ENCODE data around the gene CDH4.

The CDH4 gene

DNA sequence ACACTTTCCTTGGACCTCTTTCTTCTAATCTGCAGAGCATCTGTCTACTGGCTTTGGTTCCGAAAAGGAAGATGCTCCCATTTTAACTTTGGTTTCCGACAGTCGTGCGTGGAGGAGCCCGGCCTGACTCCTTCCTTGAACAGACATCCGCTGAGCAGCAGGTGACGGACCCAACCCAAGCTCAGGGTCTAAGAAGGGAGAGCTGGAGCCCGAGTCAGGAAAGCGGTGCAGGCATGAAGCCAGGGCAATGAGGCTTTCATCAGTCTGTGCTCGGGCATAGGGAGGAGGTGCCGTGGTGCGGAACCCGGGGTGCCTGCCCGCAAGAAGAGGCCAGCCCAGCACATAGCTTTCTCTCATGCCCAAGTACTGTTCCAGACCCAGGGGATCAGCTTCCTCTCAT is 109.4 kb downstream of the CDH4 start:
- DNase-seq, result no peak

DNA sequence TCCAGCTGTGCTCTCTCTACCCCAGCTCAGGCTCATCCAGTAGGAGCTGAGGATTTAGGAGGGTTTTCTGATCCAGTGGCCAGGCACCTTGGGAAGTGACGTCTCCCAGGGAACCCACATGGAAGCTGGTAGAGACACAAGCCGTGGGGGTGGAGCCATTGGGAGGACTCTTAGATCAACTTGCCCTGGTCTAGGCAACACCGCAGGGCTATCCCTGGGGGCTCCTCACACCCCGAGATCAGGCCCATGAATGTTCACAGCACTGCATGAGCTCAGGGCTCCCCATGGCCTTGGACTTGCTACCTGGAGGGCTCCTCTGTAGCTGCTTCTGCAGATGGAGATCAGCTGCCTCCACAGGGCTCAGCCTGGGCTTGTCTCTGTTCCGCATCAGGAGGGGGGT is 112.1 kb downstream of the CDH4 start:
- DNase-seq, result no peak

DNA sequence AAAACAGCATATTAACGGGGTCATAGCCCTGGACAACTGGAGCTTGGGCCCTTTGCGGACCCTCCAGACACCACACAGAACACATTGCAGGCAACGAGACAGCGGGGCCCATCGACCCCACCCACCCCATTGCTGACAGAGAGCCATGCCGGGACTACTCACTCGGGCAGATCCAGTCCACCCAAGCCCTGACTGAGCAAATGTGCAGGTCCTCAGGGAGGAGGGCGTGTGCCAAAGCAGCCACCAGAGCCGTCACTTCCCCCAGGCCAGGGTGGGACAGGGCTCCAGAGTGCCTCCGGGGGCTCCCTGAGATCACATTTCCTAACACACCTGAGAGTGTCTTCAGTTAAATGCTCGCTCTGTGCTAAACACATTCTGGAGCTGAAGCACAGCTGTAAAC is 114.9 kb downstream of the CDH4 start:
- DNase-seq, result no peak

DNA sequence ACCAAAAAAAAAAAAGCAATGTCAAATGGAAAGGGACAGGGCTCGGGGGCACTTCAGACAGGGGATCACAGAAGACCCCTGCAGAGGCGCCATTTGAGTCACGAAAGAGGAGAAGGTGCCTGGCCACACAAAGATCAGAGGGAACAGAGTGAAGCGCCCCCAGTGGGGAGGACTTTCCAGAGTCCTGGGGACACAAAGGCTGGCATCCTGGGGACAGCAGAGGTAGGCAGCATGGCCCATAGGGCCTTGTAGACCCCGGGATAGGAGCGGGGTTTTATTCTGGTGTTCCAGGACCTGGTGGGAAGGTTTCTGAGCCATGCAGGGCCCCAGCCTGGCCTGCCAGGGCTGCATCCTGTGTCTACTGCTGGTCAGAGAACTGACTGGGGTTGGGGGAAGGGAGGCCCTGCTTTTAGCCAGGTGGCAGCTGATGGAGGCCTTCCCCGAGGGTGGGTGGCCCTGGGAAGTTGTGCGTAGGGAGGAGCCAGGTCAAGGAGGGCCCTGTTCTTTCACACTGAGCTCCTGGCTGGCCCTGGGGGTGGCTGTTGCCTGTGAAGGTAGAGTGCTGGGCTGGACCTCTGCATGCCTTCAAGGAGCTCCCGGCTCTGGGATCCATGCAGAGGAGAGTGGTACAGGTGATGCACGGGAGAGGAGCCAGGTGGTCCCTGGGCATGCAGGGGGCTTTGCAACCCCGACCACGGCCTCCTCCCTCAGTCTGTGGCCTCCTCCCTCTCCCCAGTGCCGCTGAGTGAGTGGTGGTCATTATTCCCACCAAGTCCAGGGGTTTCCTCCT is 117.9 kb downstream of the CDH4 start:
- no peak for DNase-seq

DNA sequence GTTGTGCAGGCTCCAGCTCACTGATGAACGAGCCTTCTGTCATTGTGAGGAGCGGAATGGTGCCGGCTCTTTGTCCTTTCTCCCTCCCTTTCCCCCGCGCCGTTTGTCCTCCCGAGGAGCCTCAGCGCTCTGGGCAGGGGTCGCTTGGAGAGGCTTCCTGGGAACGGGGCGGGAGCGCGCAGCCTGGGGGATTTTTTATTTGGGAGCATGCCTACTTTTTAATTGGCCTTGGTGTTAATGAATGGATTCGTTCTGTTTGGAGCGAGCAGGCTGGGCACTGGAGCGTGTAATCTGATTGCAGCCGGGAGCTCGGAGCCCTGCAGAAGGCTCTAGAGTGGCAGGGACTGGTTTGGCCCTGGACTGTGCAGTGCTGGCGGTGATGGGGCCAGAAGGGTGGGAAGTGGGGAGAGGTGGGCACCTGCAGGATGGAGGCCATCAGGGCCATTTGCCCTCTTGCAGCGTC is 118.8 kb downstream of the CDH4 start:
- DNase-seq, result no peak

DNA sequence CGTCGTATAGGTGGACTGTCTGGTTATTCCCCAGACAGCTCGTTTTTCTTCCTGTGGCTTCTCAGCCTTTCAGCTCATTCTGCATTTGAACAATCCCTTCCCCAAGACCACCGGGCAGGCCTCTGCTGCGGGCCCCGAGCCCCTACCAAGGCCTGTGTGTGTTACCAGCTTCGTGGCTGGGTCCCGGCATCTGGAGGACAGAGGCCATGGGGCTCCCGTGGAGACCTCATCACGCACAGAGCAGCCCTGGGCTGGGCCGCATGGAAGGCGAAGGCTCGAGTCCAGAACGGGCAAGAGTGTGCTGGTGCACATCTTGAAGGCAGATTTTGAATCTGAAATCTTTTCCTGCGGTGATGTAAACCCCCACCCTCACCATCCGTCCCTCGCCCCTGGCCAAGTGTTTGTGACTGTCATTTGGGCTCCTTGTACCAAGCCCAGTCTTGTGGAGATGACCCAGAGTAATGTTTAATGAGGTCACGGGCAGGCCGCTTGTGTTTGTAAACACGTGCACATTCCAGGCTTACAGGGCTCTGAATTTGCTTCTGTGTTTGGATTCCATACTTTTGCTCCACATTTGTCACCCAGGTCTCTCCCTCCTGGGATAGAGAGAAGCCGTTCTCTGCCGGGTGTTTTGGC is 119.6 kb downstream of the CDH4 start:
- no peak for DNase-seq

DNA sequence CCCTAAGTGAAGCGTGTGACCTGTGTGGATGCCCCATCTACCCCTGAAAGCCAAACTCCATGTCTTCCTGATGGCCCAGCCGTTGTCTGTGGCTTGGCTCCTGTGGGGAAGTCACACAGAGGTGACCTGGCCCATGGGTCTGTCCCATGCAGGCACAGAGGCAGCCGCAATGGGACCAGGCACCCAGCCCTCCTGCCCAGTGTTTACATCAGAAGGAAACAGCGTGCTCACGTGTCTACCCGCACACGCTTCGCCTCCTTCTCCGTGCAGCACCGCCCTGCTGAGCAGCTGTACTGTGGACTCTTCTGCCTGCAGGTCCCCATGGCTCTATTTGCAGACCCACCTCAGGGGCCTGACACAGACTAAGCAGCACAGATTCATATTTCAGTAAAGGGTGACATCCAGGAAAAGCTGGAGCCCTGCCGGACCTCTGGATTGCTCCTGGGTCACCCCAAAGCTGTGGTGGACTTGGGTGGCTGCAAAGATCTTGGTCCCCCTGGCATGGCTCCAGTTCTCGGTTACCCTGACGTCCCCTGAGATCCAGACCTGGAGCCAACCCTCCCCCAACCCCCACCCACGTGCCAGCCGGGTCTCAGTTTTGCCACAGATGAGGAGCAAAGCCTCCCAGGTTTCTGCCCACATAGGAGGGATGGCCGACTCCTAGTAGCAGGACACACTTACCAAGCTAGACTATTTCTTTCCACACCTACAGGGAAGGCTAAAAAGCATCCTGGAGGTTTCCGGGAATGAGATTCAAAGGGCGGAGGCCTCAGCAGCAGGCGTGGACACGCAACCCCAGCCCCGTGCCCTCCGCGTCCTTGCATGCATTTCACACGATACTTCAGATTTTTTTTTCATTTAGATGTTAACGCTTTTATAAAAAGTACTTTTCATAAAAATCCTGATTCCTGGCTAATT is 120.3 kb downstream of the CDH4 start:
- no peak for DNase-seq

DNA sequence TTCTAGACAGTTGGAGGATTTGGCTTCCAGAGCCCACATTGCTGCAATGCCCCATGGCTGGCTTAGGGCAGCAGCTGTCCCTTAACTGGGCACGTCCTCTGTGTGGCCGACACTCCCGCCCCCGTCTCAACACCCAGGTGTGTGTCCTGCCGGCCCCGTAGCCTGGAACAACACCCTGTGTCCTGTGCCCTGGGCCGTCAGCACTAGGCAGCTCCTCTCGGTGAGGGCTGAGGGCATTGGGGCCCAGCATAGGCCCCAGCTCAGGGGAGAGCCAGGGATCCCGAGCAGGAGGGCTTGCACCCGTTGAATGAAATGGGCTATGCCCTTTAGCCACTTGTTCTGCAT is 121.0 kb downstream of the CDH4 start:
- no peak for DNase-seq

DNA sequence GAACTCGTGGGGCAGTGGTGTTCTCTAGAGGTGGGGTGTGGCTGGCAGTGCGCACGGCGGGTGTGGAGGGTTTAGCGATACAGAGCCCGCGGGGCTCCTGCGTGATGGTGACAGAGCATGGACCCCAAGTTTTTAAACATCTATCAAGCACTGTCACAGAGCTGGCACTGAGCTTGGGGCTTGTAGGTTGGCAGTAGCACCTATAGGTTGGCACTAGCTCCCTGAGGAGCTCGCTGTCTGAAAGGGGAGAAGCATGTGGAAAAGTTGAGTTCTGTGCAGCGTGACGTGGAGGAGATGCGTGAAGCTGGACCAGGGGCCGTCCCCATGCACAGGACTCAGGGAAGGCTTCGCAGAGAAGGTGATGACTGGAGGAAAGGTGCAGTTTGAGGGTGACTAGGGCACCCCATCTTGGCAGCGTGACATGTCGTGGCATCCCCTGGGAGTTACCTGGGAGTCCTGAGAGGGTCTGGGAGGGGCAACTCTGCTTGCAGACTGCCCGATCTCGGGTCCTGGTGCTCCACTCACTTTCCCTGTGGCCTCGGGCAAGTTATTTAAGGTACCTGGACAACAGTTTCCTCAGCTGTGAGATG is 122.0 kb downstream of the CDH4 start:
- DNase-seq, result no peak

DNA sequence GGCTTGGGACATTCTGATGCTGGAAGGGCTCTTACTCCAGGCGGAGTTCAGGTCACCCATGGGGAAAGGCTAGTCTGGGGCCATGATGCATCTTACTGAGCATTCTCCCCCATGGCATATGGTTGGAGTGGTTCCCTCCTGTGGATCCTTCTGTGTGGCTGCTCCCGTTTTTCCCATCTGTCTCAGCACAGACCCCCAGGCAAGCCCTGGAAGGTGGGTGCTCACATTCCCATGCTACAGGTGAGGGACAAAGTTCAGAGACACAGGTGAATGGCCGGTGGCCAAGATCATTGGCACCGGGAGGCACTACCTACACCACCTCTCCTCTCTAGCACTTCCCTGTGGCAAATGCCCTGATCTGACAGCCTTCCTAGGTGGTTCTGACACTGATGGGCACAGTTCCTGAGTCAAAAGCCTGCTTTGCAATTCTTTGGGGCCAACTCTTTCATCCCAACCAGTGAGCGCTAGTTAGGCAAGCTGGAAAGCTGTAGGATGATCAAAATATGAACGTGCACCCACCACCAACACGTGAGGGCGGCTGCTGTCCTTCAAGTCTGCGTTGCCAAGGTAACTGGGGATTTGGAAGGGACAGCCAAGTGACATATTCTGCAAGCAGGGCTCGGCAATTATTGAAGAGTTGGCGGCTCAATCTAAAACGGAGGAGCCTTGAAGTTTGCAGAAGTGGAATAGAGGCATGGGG is 124.6 kb downstream of the CDH4 start:
- DNase-seq, result no peak

DNA sequence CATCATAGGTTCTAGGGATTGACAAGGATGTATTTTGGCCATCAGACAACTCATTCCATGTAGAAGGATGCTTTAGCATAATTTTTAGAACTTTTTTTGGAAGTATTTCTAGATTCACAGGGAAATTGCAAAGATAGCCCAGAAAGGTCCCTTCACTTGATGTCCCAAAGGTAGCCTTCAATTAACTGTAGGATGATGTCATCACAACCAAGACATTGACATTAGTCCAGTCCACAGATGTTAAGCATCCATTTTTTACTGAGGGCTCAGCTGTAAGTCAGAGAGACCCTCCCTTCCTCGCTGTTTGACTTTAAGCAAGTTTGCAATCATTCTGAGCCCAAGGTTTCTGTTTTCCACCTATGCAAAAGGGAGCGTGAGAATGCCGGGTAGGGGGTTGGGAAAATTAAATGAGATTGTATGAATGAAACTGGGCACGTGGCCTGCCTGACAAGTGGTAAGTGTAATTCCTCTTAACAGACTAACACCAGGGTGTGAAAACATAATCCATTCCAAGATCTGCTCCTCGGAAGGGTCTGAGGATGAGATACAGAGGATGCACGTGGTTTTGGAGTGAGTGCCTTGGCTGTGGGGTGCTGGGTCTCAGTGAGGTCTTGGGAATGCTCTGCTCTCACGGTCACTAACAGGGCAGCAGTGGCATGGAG is 126.8 kb downstream of the CDH4 start:
- no peak for DNase-seq

DNA sequence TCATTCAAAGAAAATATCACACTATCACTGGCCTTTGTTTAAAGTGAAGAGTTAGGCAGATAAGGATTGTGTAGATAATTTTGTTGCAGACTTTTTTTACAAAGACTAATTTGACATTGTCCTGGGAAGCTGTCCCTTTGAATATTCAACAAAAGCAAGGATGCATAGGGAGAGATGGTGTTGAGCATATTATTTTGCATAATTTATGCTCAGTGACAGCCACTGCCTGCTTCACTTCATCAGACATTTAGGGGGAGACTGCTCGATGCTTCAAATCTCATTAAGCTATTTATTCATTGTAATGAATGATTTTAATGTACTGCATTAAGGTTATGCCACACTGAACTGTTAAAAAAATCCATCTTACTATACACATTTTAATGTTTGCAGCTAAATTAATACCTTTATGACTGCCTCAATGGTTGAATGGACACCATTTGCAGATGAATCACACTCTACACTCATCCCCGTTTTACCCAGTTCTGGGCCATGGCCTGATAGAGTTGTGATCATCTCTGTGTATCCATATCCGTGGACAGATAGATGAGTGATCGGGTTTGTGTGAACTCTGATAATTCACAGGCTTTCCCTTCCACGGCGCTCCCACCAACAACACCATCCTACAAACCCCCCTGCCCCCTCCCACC is 128.0 kb downstream of the CDH4 start:
- no peak for DNase-seq

DNA sequence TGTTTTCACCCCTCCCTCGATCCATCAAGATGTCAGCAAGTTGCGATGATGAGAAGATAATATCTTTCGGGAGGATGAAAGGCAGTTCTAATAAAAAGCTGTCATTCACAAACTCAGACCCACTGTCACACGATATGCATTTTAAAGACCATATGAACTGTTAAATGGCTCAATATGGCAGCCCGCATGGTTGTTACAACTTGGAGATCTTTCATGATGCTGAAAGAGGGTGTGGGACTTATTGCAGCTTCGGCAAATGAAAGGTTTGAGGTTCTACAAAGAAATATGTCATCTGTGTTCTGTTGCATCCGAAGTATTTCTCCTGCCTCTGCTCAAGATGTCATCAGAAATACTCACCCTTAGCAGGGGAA is 128.5 kb downstream of the CDH4 start:
- no peak for DNase-seq

DNA sequence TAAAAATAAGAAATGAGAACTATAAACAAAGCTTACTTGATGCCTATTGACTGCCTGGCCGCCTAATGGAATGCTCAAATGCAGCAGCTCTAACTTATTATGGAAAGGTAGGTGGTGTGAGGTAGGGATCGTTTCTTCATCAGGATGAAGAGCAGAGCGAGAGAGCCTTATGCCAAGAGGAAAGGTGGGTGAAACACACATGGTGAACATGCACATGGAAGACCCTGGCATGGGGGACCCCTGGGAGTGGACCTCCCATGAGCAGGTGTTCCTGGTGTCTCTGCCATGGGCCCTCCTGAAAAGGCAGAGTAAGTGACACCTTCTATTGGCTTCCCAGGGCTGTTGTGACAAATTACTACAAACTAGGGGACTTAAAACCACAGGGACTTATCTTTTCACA is 130.1 kb downstream of the CDH4 start:
- no peak for DNase-seq

DNA sequence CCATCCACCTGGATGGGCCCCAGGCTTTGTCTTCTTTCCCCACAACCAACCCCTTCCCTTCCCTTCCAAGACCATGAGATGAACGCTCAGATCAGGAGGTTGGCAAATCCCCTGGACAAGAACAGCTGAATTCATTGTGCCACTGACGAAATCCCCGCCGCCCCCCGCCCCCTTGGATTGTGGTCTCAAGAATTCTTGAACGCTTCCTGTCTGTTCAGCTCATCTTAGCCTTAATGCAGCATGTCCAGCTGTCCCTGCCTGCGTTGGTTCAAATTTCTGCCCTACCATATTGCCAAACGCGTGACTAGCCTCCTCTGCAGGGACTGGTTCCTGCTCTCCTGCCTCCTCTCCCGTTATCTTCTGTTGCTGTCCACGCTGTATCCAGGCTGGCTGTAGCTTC is 133.2 kb downstream of the CDH4 start:
- no peak for DNase-seq

DNA sequence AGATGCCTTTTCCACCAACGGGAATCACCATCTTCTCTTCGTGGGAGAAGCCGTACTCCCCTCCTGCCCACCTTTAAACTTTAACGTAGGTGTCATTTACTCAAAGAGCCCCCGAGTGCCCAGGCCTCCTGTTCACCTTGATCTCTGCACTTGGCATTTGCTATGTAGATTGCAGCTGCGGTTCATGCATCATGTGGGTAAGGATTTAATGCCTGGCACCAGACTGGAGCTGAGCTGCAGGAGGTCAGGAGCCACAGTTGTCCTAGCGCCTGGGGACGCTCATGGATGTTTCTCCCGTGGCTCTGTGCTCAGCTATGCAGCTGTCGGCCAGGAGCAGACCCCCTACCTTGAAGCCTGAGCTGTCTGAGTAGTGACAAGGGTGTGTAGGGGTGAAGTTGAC is 133.7 kb downstream of the CDH4 start:
- DNase-seq, result no peak

DNA sequence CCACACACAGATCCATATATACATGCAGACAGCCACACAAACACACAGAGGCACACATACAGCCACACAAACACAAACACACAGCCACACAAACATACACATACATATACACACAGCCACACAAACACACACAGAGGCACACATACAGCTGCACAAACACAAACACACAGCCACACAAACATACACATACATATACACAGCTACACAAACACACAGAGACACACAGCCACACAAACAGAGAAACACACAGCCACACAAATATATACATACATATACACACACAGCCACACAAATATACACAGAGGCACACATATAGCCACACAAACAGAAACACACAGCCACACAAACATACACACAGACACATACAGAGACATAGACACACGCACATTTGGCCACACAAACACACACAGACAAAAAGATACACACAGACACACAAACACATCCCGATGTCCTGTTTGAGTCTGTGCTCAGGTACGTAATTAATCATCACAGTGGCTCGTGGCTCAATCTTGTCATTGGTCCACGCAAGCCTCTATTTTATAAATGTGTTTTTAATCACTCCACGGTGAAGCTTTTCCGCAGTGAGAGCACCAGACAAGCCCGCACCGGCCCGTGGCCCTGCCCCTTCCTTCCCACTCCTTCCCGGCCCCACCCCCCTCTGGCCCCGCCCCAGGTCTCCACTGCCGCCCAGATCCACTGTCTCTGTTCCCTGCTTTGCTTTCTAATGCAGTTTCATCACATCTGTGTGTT is 135.3 kb downstream of the CDH4 start:
- DNase-seq, result no peak

DNA sequence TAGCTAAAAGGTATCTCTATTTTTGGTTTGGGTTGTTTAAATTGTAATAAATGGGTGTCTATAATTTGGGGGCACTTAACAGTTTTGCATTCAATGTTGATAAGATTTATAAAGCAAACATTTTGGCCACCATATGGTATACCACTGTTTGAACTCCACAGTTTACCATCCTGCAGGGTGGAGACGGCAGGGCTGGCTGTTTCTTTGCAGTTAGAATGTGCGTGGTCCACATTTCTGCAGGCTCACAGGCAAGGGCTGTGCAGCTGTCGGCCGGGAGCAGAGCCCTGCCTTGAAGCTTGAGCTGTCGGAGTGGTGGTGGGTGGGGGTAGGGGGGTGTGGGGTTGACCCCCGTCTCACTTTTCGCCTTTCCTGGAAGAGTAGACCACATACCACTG is 135.9 kb downstream of the CDH4 start:
- DNase-seq, result no peak

DNA sequence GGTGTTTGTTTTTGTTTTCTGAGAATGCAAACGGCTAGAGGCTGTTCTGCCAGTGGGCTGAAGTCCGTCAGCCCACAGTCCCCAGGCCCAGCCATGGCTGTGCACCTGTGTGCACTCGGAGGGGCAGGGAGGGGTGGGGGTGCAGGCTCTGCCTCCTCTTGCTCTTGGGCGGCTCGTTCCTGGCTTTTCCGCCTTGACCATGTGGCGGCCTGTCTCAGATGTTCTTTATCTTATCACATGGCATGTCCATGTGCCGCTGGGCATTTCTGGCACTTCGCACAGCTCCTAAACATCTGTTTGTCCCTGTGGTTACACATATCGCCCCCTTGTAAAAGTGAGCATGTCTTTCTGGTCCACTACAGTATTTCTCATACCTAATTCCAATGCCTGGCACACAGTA is 137.0 kb downstream of the CDH4 start:
- no peak for DNase-seq

DNA sequence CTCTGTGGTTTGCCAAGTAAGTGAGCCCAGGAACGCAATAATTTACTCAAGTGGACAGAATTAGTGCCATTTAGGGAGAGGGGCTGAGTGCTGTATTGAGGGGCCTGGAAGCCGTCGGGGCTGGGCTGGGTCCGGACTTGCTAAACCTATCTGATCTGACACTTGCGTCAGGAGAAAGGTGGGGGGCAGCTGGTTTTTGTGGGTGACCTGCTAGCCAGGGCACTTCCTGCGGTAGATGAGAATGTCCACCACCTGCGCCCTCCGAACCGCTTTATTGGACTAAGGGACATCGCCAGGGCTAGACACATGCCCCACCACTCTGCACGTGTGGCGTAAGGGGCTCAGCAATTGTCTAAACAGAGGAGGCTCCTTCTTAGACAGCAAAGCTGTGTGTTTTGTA is 139.1 kb downstream of the CDH4 start:
- DNase-seq, result no peak
